ENCODE measurements around the gene MELTF. TPM values are rescaled to one million over a fixed set of nuclear protein-coding genes. Genes with fewer than 3 reads are reported as not detected.

Gene MELTF
- total RNA-seq (2021): 7.3 to 9.5 TPM (median 8.7 TPM) in 3 replicates
- Bru-seq, nascent RNA: percentile 40 among the genes with signal in this experiment
- long read RNA-seq, experiment 1, partial matches to known transcripts: 2 of 13 reads
- long read RNA-seq, experiment 1, other reads (novel, unspliced or antisense): 7 of 13 reads
- long read RNA-seq, experiment 2, partial matches to known transcripts: 2 of 10 reads
- long read RNA-seq, experiment 2, other reads (novel, unspliced or antisense): 7 of 10 reads
- long read RNA-seq, experiment 3: 0 reads

GRCh38 chr3:197029511-197030167, at the start of gene MELTF:
TSS of gene MELTF (minus strand) at chr3:197029817. CDS start at chr3:197029702, 115 bp downstream.
- Mint-ChIP-seq H3K9me3 (peaks cover 4% of the 10 kb centered on the region), H3K27me3 (ENCODE audit: low read depth) (peaks cover 20% of the 10 kb centered on the region), H3K4me3 (peak within 1 kb of the TSS; percentile 75), H3K36me3 (no peaks in the 10 kb centered on the region), H3K4me1 (peaks cover 10% of the 10 kb centered on the region; the same call in 1 of the 2 replicates), H3K27ac (no peak within 1 kb of the TSS)
- POLR2A ChIA-PET: interaction anchor here (0.5 kb wide), 1 partner anchor 553 kb away, joined by 4 read pairs; no protein-coding TSS in a partner anchor
- peak; percentile 56; the same call in 1 of the 2 replicates for TF ChIP-seq SP1 (CRISPR knock-in tag; conservative IDR thresholded peaks at IDR 0.05)
- TF ChIP-seq ZNF317 (CRISPR knock-in tag; IDR thresholded peaks at IDR 0.05; ENCODE audit: borderline replicate concordance, low read depth): 0 out of 2 replicates have a peak, but pooled peaks have one; percentile 25
- TF ChIP-seq MYBL2 (CRISPR knock-in tag; IDR thresholded peaks at IDR 0.05): no peak
- no peak for TF ChIP-seq GRHL2 (CRISPR knock-in tag; IDR thresholded peaks at IDR 0.05; ENCODE audit: insufficient replicate concordance, severe bottlenecking)
- TF ChIP-seq ZNF121 (CRISPR knock-in tag; IDR thresholded peaks at IDR 0.05): no peak
- TF ChIP-seq HMGXB4 (CRISPR knock-in tag; IDR thresholded peaks at IDR 0.05): peak; percentile 88
- peak; percentile 88 for TF ChIP-seq CTCF (IDR thresholded peaks at IDR 0.05)
- TF ChIP-seq ZNF423 (CRISPR knock-in tag; IDR thresholded peaks at IDR 0.05): peak; percentile 59
- CTCF ChIA-PET: interaction anchor here (0.6 to 4.9 kb wide), 25 partner anchors 8 to 501 kb away, joined by 3 to 48 read pairs (median 4); no protein-coding TSS in a partner anchor
- DNase-seq (ENCODE audit: low spot score) (peak; percentile 70), ATAC-seq (peak; percentile 82)

- Mint-ChIP-seq H3K9me3 (no peaks in the 10 kb centered on the region), H3K27me3 (ENCODE audit: low read depth) (no peaks in the 10 kb centered on the region), H3K4me3 (no peak overlapping the region), H3K27ac (no peak overlapping the region), H3K36me3 (peaks cover 2% of the 10 kb centered on the region; the same call in 1 of the 2 replicates), H3K4me1 (no peaks in the 10 kb centered on the region)
- DNase-seq (ENCODE audit: low spot score) (no peak), ATAC-seq (no peak)
- ChIA-PET CTCF (no interaction called here), POLR2A (interaction anchor here (0.6 kb wide), 1 partner anchor 9 kb away, joined by 6 read pairs; no protein-coding TSS in a partner anchor)
- TF ChIP-seq ATF1 (CRISPR knock-in tag; IDR thresholded peaks at IDR 0.05) (no peak), ATF2 (CRISPR knock-in tag; IDR thresholded peaks at IDR 0.05; ENCODE audit: borderline replicate concordance, low read depth) (no peak), CTCF (IDR thresholded peaks at IDR 0.05) (no peak), RELA (CRISPR knock-in tag; IDR thresholded peaks at IDR 0.05; ENCODE audit: borderline replicate concordance) (no peak), ZNF263 (CRISPR knock-in tag; IDR thresholded peaks at IDR 0.05; ENCODE audit: low read depth) (no peak), ZNF281 (CRISPR knock-in tag; IDR thresholded peaks at IDR 0.05) (no peak), USF2 (CRISPR knock-in tag; IDR thresholded peaks at IDR 0.05) (no peak), ZNF219 (CRISPR knock-in tag; IDR thresholded peaks at IDR 0.05; ENCODE audit: borderline replicate concordance) (no peak), OVOL2 (CRISPR knock-in tag; IDR thresholded peaks at IDR 0.05; ENCODE audit: borderline replicate concordance) (no peak), ZNF138 (CRISPR knock-in tag; conservative IDR thresholded peaks at IDR 0.05) (no peak), EMX1 (CRISPR knock-in tag; IDR thresholded peaks at IDR 0.05) (no peak), ZNF425 (CRISPR knock-in tag; conservative IDR thresholded peaks at IDR 0.05) (no peak)
Measured at GRCh38 chr3:197076415-197076814, 46.8 kb upstream of the MELTF start.
